Keratinocyte (primary cell): ENCODE measurements around the gene IL22RA1. TPM values are rescaled to one million over a fixed set of nuclear protein-coding genes. Genes with fewer than 3 reads are reported as not detected.

Source experiments
- DNase-seq: peaks from one replicate; pipeline ENCODE4 v3.0.0-alpha.2; 2011; ENCODE audit warnings: low read depth, missing footprints, low spot score
- FAIRE-seq: peaks from 2 replicates; lab custom pipeline; 2011; peaks lifted over from hg19 to GRCh38; lab: Jason Lieb, UNC
- H2AFZ ChIP-seq: 2 replicates; pipeline ENCODE4 v1.6.0; 2012; ENCODE audit warnings: low read length, control low read depth, inconsistent platforms; ENCODE audit not compliant: control insufficient read depth
- H3K27ac ChIP-seq: 2 replicates; pipeline ENCODE4 v1.5.1; 2011; ENCODE audit warnings: low read length; ENCODE audit not compliant: control insufficient read depth, insufficient read depth
- H3K27me3 ChIP-seq: 3 replicates; pipeline ENCODE4 v1.6.0; 2011; ENCODE audit warnings: low read length; ENCODE audit not compliant: control insufficient read depth, insufficient read depth; ENCODE audit errors: extremely low read depth
- H3K36me3 ChIP-seq, 2 experiments: 2 replicates in 1 of 2; 3 replicates in 1 of 2; pipeline ENCODE4 v1.5.1; 2011; ENCODE audit warnings: low read length in 2 of 2, mild to moderate bottlenecking in 1 of 2; ENCODE audit not compliant: control insufficient read depth in 2 of 2, insufficient read depth in 2 of 2; ENCODE audit errors: extremely low read depth in 1 of 2
- H3K4me1 ChIP-seq: 3 replicates; pipeline ENCODE4 v1.5.1; 2011; ENCODE audit warnings: low read length; ENCODE audit not compliant: control insufficient read depth, insufficient read depth; ENCODE audit errors: extremely low read depth
- H3K4me2 ChIP-seq: 3 replicates; pipeline ENCODE4 v1.6.0; 2011; ENCODE audit warnings: low read depth, low read length; ENCODE audit not compliant: control insufficient read depth, insufficient read depth; ENCODE audit errors: extremely low read depth
- H3K4me3 ChIP-seq, 3 experiments: fragments of 200-600 bp in 1 of 3; sonication (generic) in 1 of 3; 2 replicates in 2 of 3; 3 replicates in 1 of 3; pipeline ENCODE4 v1.5.1; 2011 to 2016; ENCODE audit warnings: low read length in 3 of 3, mild to moderate bottlenecking in 3 of 3, control low read depth in 2 of 3, inconsistent platforms in 1 of 3, low read depth in 1 of 3, mixed read lengths in 1 of 3, mixed run types in 1 of 3, moderate library complexity in 1 of 3; ENCODE audit not compliant: control insufficient read depth in 2 of 3, insufficient read depth in 2 of 3; ENCODE audit errors: extremely low read depth in 1 of 3
- H3K79me2 ChIP-seq: 2 replicates; pipeline ENCODE4 v1.6.0; 2012; ENCODE audit warnings: low read length; ENCODE audit not compliant: control insufficient read depth, insufficient read depth
- H3K9ac ChIP-seq: 3 replicates; pipeline ENCODE4 v1.6.0; 2011; ENCODE audit warnings: low read length; ENCODE audit not compliant: control insufficient read depth, insufficient read depth; ENCODE audit errors: extremely low read depth
- H3K9me1 ChIP-seq: 3 replicates; pipeline ENCODE4 v1.6.0; 2011; ENCODE audit warnings: low read length; ENCODE audit not compliant: control insufficient read depth, insufficient read depth; ENCODE audit errors: extremely low read depth
- H3K9me3 ChIP-seq: 2 replicates; pipeline ENCODE4 v1.5.1; 2012; ENCODE audit warnings: low read depth, low read length; ENCODE audit not compliant: control insufficient read depth
- H4K20me1 ChIP-seq: 3 replicates; pipeline ENCODE4 v1.6.0; 2011; ENCODE audit warnings: low read length; ENCODE audit not compliant: control insufficient read depth, insufficient read depth; ENCODE audit errors: extremely low read depth
- CTCF ChIP-seq, 3 experiments: IDR thresholded peaks in 1 of 3; conservative IDR thresholded peaks in 1 of 3; optimal IDR thresholded peaks in 1 of 3; 2 replicates in 2 of 3; 3 replicates in 1 of 3; pipeline versions ENCODE3 to v1.5.1; 2011; ENCODE audit warnings: low read length in 3 of 3, mild to moderate bottlenecking in 3 of 3, moderate library complexity in 2 of 3, control low read depth in 1 of 3, inconsistent platforms in 1 of 3; ENCODE audit not compliant: insufficient read depth in 2 of 3; ENCODE audit errors: extremely low read depth in 1 of 3
- EZH2 ChIP-seq: IDR thresholded peaks from one replicate; pipeline ENCODE4 v1.6.1; 2012; ENCODE audit warnings: inconsistent platforms, mild to moderate bottlenecking, low read length, moderate library complexity
- dilution Hi-C: fragments of 300-500 bp; cut with MboI; formaldehyde crosslinking; loops from one replicate; pipeline ENCODE4 v1.7.0; 2020; ENCODE audit warnings: low sequenced_read_pairs; ENCODE audit not compliant: extremely low pct_ligation_motif_present
- polyA plus RNA-seq, 5 experiments: library from polyadenylated mRNA; depleted of rRNA in 3 of 5; stranded (reverse) in 3 of 5; stranded (forward) in 1 of 5; unstranded in 1 of 5; fragments of >200 nt; gene quantifications; 1 replicate in 1 of 5; 2 replicates in 3 of 5; 3 replicates in 1 of 5; pipeline versions ENCODE4 v1.2.1 to v1.2.3, GENCODE V29; 2011 to 2012; ENCODE audit warnings: missing spikeins in 2 of 5, low read depth in 1 of 5, low replicate concordance in 1 of 5

Gene IL22RA1
- polyA plus RNA-seq, 1 donor (not counting 4 experiments of a cell fraction or from before 2014, with no cell fraction given): 1.7 TPM

DNA sequence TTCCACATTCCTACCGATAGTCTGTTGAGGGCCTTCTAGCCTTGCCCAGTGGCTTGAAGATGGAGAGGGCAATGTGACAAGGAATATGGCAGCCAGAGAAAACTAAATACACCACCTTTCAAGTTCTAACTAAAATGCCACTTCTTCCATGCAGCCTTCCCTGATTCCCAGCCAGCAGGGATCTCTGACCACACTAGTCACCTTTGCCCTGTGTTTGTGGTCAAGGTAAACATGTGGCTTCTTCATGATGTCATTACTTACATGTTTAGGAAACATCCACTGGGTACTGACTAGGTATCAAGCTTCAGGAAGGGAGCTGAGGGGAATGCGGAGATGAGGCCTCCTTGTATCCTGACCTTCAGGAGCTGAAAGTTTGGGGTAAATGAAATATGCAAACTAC is 22.6 kb upstream of the IL22RA1 start:
- Histone ChIP-seq H3K36me3 (peaks cover 6 to 7% of the 10 kb centered on the region in 2 experiments), H3K79me2 (no peaks in the 10 kb centered on the region), H3K9me3 (no peaks in the 10 kb centered on the region), H3K4me1 (no peaks in the 10 kb centered on the region), H3K27ac (no peak overlapping the region), H2AFZ (no peak overlapping the region), H3K4me3 (no peak overlapping the region), H3K27me3 (no peaks in the 10 kb centered on the region), H3K9me1 (peaks cover 3% of the 10 kb centered on the region), H3K4me2 (no peak overlapping the region), H3K9ac (no peak overlapping the region), H4K20me1 (no peaks in the 10 kb centered on the region)
- dilution Hi-C loops: no loop called here
- DNase-seq: no peak
- no peak for FAIRE-seq
- TF ChIP-seq CTCF (optimal IDR thresholded peaks at IDR 0.05 in 1 of 3, IDR thresholded peaks at IDR 0.05 in 1 of 3, conservative IDR thresholded peaks at IDR 0.05 in 1 of 3; ENCODE audit: extremely low read depth in 1 of 3, insufficient read depth in 2 of 3, low read length in 3 of 3) (no peak), EZH2 (no peak)

GRCh38 chr1:24164004-24164403 is 21.1 kb upstream of the IL22RA1 start:
- Histone ChIP-seq H3K9me3 (no peaks in the 10 kb centered on the region), H3K79me2 (no peaks in the 10 kb centered on the region), H3K36me3 (peaks cover 6 to 7% of the 10 kb centered on the region in 2 experiments), H3K4me3 (no peak overlapping the region), H3K4me1 (no peaks in the 10 kb centered on the region), H3K9me1 (peaks cover 3% of the 10 kb centered on the region), H3K4me2 (no peak overlapping the region), H2AFZ (no peak overlapping the region), H3K27ac (no peak overlapping the region), H3K9ac (no peak overlapping the region), H4K20me1 (no peaks in the 10 kb centered on the region), H3K27me3 (no peaks in the 10 kb centered on the region)
- TF ChIP-seq EZH2: no peak
- no peak for TF ChIP-seq CTCF (optimal IDR thresholded peaks at IDR 0.05 in 1 of 3, IDR thresholded peaks at IDR 0.05 in 1 of 3, conservative IDR thresholded peaks at IDR 0.05 in 1 of 3; ENCODE audit: extremely low read depth in 1 of 3, insufficient read depth in 2 of 3, low read length in 3 of 3)
- FAIRE-seq: no peak
- dilution Hi-C loops: no loop called here
- no peak for DNase-seq
